H54 (cell line): ENCODE data around the gene STX5.
A peak's percentile ranks its signal among the peaks of the same experiment; 100 is the strongest.
"Not testable (repeated sequence)": the region's sequence is repeated elsewhere in the genome, so short reads cannot be mapped to it uniquely, and the experiment has no call there.

ENCODE experiments used
- DNase-seq: peaks from one replicate; pipeline ENCODE4 v3.0.0; 2011; ENCODE audit warnings: low spot score, mixed read lengths; ENCODE audit not compliant: insufficient read length
- FAIRE-seq: peaks from 3 replicates; lab custom pipeline; 2011; peaks lifted over from hg19 to GRCh38; lab: Jason Lieb, UNC
- POLR2A ChIP-seq: IDR thresholded peaks from 2 replicates; pipeline ENCODE4 v1.6.1; 2011; ENCODE audit warnings: low read depth, mild to moderate bottlenecking, low read length

Gene STX5, protein sequence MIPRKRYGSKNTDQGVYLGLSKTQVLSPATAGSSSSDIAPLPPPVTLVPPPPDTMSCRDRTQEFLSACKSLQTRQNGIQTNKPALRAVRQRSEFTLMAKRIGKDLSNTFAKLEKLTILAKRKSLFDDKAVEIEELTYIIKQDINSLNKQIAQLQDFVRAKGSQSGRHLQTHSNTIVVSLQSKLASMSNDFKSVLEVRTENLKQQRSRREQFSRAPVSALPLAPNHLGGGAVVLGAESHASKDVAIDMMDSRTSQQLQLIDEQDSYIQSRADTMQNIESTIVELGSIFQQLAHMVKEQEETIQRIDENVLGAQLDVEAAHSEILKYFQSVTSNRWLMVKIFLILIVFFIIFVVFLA

DNA sequence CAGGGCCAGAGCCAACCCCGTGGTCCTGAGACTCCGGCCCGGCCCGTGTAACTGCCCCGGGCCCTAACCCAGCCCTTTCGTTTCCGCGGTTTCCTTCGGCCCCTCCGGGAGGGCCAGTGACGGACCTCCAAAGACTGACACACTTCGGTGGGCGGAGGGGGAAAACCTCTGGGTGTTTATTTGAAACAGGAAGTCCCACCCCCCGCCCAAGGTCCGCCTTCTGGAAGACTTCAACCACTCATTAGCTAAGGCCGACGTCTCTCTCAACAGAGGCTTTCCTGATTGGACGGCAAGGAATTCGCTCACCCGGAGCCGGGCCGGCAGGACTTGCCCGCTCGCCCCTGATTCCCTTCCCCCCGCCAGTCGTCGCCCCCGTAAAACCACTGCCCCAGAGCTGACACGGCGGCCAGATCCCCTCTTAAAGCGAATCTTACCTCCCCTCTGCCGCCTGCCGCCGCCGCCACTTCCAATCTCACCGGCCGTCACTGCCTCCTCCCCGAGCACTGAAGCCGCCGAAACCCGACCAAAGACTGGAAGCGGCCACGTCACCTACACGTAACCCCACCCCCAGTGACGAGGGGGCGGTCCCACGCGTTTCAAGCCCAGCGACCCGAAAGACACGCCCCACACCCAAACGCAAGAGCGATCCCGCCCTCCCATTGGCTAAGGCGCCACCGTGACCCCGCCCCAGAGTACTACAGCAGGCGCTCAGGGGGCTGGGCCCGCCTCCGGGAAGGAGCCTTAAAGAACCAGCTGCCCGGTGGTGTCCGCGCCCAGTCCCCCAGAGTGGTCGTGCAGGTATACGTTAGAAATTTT lies at the start of gene STX5:
STX5 (minus strand) TSS at position 532 of the 816 bp plus-strand sequence. CDS start 808 bp downstream, outside the sequence.
- no peak for FAIRE-seq
- TF ChIP-seq POLR2A: peak; percentile 68
- DNase-seq: peak; percentile 84

DNA sequence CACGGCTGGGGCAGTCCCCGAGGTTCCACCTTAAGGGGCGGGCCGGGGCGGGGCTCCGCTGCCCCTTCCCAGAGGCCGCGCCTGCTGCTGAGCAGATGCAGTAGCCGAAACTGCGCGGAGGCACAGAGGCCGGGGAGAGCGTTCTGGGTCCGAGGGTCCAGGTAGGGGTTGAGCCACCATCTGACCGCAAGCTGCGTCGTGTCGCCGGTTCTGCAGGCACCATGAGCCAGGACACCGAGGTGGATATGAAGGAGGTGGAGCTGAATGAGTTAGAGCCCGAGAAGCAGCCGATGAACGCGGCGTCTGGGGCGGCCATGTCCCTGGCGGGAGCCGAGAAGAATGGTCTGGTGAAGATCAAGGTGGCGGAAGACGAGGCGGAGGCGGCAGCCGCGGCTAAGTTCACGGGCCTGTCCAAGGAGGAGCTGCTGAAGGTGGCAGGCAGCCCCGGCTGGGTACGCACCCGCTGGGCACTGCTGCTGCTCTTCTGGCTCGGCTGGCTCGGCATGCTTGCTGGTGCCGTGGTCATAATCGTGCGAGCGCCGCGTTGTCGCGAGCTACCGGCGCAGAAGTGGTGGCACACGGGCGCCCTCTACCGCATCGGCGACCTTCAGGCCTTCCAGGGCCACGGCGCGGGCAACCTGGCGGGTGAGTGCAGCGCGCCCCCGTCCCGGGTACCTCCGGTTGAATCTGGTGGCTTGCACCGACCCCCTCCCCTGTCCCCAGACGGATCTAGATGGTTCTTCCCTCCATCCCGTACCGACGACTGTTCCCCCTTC lies 49.1 kb upstream of the STX5 start, which contains the start of gene SLC3A2:
SLC3A2 (plus strand) TSS at position 94 of the 776 bp plus-strand sequence; CDS start at position 222, 128 bp downstream.
- peak; percentile 75 for DNase-seq
- TF ChIP-seq POLR2A: peak; percentile 99
- FAIRE-seq: no peak

DNA sequence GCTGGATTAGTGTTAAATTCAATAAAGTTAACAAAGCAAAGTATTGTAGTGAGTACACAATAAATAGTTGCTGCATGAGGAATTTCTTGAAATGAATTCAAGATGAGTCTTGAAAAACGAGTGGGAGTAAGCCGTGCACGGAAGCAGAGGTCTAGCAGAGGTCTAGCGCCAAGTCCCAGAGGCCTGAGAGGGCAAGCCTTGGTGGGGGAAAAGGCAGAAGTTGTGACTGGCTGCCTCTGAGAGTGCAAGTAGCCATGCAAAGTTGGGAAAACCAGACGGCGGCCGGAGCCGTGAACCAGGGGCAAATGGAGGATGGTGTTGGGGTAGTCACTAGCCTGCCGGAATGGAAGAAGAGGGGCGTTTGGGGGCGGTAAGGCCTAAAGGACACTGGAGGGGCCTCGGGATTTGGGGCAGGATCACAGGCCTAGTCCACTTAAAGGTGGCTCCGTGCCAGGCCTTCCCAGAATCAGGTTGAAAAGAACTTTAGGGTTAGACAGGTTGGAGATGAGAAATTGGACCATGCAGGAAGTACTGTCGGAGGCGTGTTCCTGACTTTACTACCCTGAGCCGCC lies 48.5 kb upstream of the STX5 start:
- no peak for FAIRE-seq
- DNase-seq: no peak
- TF ChIP-seq POLR2A: no peak

DNA sequence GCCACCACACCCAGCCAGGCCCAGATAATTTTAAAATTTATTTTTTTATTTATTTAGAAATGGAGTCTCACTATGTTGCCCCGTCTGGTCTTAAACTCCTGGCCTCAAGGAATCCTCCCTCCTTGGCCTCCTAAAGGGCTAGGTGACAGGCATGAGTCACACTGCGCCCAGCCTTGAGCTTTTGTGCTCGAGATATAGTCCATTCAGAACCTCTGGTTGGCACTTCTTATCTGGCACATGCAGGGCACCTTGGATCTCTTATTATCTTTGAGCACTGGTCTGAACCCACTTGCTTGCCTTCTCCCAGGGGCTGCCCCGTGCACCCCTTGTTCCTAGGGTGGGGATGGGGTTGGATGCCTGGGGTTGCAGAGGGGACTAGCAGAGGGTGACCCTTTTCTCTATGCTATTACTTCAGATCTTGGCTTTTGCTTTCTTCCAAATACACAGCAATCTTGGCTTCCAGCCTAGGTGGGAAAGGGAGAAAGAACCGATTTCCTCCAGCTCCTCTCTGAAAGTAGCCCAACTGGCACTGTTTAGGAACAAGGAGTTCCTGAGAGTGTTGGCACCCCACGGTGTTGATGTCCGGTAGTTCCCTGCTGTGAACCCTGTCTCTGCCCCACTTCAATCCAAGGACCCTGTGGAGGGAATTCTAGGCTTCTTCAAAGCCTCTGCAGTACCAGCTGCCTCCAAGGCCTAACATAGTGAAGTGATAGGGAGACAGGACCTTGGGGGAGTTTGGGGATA lies 47.6 kb upstream of the STX5 start:
- no peak for TF ChIP-seq POLR2A
- no peak for DNase-seq
- no peak for FAIRE-seq

DNA sequence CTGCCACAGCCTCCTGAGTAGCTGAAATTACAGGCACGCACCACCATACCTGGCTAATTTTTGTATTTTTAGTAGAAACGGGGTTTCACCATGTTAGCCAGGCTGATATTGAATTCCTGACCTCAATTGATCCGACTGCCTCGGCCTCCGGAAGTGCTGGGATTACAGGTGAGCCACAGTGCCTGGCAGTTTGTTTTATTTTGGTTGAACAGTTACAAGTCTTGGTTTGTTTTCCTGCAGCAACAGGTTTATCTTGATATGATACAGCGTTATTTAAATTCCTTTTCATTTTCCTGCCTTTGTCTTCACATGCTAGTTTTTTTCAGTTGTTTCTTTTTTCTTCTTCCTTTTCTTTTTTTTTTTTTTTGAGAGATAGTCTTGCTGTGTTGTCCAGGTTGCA lies 44.9 kb upstream of the STX5 start:
- TF ChIP-seq POLR2A: no peak
- no peak for FAIRE-seq
- no peak for DNase-seq

DNA sequence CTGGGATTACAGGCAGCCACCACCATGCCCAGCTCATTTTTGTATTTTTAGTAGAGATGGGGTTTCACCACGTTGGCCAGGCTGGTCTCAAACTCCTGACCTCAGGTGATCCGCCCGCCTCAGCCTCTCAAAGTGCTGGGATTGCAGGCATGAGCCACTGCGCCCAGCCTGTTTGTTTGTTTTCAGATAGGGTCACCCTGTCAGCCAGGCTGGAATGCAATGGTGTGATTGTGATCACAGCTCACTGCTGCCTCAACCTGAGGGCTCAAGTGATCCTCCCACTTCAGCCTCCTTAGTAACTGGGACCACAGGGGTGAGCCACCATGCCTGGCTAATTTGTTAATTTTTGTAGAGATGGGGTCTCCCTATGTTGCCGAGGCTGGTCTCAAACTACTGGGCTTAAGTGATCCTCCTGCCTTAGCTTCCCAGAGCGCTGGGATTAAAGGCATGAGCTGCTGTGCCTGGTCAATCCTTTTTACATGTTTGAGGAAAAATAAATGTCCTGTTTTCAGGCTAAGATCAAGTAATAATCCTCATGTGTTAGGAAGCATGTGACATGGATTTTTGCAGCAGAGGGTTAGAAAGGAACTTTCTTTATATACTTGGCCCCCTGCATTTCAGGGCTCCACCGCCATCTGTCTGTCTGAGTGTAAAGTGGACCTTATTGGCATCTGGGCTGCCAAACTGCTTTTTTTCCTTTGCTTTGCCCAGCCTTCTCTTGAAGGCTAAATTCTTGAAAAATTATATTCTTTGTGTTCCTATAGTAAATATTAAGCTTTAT lies 44.0 kb upstream of the STX5 start:
- FAIRE-seq (no peak), DNase-seq (no peak)
- no peak for TF ChIP-seq POLR2A

DNA sequence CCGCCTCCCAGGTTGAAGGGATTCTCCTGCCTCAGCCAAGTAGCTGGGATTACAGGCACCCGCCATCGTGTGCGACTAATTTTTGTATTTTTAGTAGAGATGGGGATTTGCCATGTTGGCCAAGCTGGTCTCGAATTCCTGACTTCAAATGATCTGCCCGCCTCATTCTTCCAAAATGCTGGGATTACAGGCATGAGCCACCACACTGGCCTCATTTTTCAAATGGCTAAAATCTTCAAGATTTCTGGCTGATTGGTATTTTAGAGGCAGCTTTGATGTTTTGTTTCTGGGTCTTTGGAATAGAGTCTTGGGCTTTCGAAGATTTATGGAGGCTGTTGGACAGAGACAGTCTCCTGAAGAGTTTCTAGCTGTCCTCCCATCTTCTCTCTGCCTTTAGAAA lies 43.0 kb upstream of the STX5 start:
- no peak for DNase-seq
- FAIRE-seq: no peak
- TF ChIP-seq POLR2A: no peak

DNA sequence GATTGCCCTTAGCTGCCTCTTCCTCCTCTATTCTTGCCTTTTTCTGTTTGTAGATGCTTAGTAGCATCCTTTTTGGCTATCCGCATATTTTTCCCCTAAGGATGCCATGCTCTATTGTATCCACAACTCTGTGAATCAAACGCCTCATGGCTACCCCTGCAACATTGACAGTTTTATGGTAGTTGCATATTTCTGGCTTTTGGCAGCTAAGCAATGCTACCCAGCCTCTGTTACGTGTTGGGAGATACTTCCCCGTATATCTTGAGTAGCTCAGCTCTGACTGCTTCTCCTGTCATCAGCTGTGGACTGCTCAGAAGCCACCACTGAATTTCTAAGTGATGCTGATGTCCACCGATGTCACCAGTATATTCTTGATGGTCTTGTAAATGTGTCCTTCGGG lies 33.8 kb upstream of the STX5 start:
- no peak for DNase-seq

DNA sequence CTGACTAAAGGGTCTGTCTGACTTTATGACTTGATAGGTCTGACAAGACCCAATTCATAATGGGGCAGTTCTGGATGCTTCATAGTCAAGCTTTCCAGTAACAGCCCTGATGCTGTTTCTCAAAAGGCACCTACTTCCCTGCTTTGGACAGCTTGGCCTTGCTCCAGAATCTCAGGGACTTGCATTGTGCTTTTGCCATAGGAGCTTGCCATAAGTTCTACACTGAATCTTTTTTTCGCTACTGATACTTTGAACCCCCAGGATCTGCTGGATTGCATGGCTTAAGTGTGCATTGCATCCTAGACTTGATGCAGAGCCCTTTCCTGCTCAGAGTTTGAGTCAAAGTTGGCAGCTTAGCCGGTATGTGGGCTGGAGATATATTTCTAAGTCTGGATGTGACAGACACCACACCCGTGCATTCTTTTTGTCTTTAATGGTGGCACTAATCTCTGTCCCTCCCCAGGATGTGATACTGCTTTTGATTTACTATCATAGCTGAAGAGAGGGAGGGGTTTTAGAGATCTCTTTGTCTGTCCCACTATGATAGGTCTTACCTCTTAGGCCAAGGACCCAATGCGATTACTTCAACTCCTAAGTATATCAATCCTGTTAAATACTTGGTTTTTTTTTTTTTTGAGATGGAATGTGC lies 32.0 kb upstream of the STX5 start:
- DNase-seq (no peak), FAIRE-seq (no peak)
- TF ChIP-seq POLR2A: no peak

More for the DNA sequence above, 33.8 kb upstream of the STX5 start:
- FAIRE-seq: no peak
- no peak for TF ChIP-seq POLR2A

DNA sequence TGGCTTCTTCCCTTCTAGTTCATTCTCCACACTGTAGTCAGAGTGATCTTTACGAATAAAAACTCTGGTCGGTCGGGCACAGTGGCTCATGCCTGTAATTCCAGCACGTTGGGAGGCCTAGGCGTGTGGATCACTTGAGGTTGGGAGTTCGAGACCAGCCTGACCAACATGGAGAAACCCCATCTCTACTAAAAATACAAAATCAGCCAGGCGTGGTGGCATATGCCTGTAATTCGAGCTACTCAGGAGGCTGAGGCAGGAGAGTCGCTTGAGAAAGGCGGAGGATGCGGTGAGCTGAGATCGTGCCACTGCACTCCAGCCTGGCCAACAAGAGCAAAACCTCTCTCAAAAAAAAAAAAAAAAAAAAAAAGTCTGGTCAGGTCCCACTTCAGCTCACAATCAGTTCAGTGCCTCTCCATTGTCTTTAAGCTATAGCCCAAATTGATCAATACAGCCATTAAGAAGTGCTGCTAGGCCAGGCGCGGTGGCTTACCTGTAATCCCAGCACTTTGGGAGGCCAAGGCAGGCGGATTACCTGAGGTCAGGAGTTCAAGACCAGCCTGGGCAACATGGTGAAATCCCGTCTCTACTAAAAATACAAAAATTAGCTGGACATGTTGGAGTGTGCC lies 29.8 kb upstream of the STX5 start:
- not testable (repeated sequence) for FAIRE-seq

DNA sequence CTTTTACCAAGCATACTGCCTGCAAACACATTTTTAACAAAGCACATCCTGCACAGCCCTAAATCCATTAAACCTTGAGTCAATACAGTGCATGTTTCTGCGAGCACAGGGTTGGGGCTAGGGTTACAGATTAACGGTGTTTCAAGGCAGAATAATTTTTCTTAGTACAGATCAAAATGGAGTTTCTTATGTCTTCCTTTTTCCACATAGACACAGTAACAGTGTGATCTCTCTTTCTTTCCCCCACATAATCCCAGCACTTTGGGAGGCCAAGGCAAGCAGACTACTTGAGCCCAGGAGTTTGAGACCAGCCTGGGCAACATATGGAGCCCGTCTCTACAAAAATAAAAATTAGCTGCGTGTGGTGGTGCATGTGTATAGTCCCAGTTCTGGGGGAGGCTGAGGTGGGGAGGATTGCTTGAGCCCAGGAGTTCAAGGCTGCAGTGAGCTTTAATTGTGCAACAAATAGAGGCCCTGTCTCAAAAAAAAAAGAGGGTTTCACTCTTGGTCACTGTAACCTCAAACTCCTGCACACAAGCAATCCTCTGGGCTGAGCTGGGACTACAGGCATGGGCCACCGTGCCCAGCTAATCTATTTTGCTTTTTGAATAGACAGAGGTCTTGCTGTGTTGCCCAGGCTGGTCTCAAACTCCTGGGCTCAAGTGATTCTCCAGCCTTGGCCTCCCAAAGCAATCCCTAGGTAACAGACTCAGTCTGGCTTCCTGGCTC lies 29.1 kb upstream of the STX5 start:
- no peak for TF ChIP-seq POLR2A
- no peak for FAIRE-seq
- DNase-seq: no peak

More for the DNA sequence above, 29.8 kb upstream of the STX5 start:
- DNase-seq: not testable (repeated sequence)

DNA sequence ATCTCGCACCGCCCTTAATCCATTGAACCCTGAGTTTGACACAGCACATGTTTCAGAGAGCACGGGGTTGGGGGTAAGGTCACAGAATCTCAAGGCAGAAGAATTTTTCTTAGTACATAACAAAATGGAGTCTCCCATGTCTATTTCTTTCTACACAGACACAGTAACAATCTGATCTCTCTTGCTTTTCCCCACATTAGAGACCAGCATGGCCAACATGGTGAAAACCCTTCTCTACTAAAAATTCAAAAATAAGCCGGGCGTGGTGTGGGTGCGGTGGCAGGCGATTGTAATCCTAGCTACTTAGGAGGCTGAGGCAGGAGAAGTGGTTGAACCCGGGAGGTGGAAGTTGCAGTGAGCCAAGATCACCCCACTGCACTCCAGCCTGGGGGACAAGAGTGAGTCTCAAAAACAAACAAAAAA lies 27.4 kb upstream of the STX5 start:
- DNase-seq, FAIRE-seq: not testable (repeated sequence)
